8988T (cell line): Measurements from ENCODE around the gene FKBP1A.

Experiments
- DNase-seq: peaks from one replicate; pipeline ENCODE4 v3.0.0; 2011

The FKBP1A gene

DNA sequence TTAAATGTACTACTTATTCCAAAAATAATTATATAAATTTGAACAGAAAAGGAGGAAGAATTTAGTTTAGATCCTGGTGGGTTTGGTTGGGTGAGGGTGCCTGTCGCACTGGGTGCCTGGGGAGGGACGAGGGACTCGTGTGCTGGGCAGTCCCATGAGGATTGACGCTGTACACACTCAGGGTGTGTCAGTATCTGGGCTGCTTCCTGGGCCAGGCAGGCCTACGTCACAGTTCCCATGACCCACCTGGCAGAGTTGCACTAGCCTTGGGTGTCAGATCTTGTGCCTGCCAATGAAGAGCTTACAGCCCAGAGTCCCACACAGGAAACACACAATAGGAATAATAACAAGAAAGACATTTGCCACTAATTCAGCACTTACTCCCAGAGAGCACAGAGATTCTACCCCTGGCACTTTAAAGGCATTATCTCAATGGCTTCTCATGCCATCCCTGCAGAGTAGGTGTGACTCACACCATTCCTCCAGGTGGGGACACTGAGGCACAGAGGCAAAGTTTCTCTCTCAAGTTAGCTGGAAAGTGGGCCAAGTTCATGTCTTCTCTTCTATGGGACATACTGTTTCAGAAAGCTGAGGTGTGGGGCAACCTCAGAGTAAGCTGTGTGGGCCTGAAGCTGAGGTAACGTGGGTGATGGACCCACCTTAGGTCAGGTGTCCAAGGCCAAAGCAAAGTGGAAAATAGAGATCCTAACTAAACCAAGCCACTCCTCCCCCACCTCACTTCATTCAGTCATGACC lies 62.6 kb downstream of the FKBP1A start:
- no peak for DNase-seq

GRCh38 chr20:1328680-1329330 lies 64.0 kb downstream of the FKBP1A start, which contains the start of gene SDCBP2:
TSS of gene SDCBP2 (minus strand) at chr20:1329139. CDS start at chr20:1320416, 8,723 bp downstream.
- DNase-seq = no peak

GRCh38 chr20:1327827-1328679 lies 64.8 kb downstream of the FKBP1A start:
- no peak for DNase-seq

DNA sequence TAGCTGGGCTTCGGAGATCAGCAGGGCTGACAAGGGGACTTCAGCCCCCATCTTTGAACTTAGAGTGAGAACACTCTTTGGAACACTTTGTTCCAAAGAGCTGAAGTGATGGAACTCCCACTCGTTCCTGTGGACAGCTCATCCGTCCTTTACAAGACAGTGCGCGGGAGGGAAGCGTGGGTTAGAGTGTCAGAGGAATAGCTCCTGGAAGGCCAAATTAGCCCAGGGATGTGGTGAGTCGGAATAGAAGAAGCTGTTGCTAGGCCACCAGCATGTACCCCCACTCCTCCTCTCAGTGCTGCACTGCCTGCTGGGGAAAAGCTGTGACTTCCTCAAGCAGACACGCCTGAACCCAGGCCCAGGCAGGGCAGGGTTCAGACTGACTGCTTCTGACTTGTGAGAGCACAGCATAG lies 65.6 kb downstream of the FKBP1A start:
- no peak for DNase-seq

DNA sequence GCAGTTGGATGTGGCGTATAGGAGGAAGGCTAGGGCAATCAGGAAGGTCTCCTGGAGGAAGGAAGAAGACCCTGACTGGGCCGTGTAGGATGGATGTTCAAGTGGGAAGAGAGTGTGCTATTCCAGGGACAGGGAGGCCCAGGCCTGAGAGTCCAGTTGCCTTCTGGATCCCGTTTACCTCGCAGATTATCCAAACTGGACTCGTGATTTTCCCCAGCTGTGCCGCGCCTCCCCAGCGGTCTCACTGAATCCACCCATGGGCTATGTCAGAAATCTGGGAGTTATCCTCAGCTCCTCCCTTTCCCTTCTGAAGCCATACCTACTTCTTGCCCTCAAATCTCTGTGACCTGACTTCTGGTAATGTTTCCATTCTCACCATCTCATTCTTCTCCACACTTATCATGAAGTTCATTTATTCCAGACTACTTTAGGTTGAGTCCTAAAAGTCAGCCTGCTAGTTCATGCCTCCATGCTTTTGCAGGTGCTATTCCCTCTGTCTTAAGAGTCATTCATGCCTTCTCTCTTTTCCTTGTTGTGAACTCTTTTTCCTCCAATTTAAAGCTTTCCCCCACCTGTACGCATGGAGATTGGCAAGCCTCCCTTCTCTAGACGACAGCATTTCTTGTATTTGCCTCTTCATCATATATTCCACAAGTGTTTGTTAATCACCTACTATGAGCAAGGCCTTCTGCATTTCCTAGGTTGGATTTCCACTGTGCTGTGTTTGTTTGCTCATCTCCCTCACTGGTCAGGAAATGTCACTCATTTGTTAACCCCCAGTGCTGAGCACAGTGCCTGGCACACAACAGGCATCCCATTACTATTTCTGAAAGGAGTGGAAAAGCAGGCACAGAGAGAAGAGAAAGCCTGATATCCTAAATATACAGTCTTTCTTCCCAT lies 66.6 kb downstream of the FKBP1A start:
- DNase-seq = no peak

DNA sequence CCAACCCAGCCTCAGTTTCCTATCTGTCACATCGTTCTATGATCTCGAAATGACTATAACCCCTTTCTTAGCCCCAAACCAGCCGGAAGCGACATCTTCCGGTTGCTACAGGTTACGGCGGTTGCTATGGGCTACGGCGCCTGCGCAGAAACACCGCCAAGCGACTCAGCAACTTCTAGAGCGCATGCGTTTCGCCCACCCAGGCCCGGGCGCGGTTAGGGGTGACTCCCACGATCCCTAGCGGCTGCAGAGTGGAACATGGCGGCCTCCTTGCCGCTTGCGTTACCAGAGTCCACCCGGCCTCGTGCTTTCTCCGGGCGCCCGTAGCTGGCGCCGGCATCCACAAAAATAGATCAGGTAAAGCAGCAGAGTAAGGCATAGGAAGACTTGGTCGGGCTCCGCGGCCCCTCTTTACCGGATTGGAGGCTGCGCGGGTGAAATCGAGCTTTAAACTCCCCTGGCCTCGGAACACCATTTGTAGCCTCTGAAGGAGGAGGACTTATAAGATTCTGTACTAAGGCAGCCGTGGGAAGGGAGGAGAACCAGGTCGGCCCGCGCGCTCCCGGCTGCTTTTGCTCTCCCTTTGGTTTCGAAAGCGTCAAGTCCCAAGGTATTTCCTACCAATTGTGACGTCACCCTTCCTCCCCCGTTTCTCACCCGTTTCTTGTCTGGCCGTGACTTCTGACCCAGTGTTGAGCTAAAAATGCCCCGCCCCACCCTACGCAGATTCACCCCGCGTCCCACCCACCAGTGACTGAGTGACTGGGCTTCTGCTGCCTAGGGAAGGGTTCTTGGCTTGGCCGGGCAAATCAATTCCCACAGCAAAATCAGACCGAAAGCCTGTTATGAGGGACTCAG lies 67.5 kb downstream of the FKBP1A start:
- peak; percentile 98 for DNase-seq

- no peak for DNase-seq
Measured at GRCh38 chr20:1324598-1325172, 68.2 kb downstream of the FKBP1A start.

DNA sequence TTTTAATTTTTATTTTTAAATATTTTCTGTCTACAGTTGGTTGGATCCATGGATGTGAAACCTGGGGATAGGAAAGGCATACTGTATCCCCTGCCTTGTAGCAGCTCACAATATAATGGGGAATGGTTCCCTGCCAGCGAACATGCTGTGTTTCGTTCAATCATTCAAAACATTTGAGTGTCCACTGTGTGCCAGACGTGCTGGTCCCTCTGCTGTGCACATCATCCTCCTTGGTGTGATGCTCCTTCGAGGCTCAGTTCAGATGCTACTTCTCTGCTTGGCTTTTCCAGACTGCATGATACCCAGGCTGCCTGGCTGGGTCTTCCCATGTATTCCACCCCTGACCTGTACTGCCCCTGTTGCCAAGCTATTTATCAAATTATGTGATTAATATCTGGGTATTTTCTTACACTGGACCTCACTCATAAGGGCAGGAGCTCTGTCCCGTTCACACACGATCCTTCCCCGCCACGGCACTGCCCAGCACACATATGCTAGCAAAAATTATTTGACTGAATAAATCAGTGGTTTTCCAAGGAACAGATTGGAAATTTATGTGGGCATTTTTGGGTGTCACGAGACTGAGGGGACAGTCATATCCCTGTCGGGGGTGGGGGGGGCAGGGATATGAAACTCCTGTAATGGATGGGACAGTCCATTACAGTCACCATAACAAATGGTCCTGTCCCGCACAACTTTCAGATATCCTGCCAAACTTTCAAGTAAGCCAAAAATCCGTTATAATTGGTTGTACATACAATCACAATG lies 68.8 kb downstream of the FKBP1A start:
- DNase-seq = no peak

DNA sequence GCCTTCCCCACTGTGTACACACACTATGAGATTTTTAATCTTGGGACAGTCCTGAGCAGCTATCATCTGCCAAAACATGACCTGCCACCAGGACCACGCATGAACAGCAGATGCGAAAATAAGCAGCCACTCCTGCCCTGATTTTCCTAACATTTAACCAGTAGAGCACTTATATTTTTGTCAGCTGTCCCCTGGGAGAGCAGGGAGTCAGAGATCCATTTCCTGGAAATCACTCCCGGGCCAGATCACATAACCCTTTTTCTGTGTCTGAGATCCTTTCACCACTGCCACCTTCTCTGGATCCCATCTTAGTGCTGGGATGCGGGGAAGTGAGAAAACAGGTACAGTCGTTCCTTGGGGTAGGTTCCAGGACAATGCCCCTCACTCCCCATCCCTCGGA lies 69.6 kb downstream of the FKBP1A start:
- DNase-seq = no peak

DNA sequence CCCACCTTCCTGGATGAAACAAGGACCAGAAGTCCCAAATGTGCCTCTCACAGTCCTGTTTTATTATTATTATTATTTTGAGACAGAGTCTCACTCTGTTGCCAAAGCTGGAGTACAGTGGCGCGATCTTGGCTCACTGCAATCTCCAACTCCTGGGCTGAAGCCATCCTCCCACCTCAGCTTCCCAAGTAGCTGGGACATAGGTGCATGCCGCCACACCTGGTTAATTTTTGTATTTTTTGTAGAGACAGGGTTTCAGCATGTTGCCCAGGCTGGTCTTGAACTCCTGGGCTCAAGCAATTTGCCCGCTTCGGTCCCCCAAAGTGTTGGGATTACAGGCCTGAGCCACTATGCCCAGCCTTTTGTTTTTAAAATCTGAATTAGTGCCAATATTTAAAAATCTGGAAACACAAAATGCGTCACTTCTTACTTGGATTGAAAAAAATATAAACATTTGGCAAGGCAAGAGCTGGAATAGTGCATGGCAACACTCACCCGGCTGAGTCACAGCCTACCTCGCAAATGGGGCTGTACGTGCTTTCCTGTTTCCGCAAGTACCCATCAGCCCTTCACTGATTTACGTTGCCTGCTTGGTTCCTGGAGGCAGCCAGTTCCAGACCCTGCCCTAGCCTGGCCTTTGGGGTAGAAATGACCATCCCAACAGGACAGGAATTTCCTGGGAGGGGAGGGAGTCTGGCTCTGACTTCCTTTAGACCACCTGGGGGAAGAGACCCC lies 70.2 kb downstream of the FKBP1A start:
- DNase-seq = no peak

DNA sequence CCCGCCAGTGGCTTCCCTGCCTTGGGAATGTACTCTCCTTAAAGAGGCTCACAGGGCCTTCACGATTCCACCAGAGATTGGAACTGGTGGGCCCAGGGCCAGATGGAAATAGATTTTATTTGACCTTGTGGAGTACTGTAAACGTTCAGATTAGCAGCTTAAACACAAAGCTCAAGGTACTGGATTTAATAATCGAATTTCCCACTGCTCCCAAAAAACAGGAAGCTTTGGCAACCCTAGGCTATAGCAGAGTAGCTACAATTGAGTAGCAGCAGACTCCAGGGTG lies 71.3 kb downstream of the FKBP1A start:
- no peak for DNase-seq

- DNase-seq = no peak
Measured at GRCh38 chr20:1320902-1321653, 71.8 kb downstream of the FKBP1A start.

GRCh38 chr20:1320016-1320415 lies 72.8 kb downstream of the FKBP1A start:
- DNase-seq = no peak

DNA sequence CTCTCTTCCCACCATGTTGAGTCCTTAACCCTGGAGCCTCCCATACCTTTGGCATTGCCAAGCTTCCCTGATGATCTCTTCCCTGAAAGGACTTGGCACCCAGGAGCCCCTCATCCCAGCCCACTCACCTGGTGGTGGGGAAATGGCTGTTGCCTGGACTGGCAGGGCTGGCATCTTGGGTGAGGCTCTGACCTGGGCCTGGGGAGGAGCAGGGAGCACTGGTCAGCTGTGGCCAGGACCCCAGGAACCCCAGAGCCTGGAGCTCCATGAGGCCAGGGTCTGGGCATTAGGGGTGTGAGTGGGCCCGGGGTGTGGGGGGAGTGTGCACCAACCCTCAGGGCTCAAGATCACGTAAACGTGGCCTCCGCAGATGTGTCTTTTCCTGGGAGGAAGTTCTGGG lies 73.4 kb downstream of the FKBP1A start:
- DNase-seq = no peak

GRCh38 chr20:1319051-1319450 lies 73.8 kb downstream of the FKBP1A start:
- no peak for DNase-seq
